ENCODE results near the gene LPAR6. TPM values are rescaled to one million over a fixed set of nuclear protein-coding genes. Genes with fewer than 3 reads are reported as not detected.

Gene LPAR6
- total RNA-seq, 1 experiment from 2014 or later, result 16.4 TPM

DNA sequence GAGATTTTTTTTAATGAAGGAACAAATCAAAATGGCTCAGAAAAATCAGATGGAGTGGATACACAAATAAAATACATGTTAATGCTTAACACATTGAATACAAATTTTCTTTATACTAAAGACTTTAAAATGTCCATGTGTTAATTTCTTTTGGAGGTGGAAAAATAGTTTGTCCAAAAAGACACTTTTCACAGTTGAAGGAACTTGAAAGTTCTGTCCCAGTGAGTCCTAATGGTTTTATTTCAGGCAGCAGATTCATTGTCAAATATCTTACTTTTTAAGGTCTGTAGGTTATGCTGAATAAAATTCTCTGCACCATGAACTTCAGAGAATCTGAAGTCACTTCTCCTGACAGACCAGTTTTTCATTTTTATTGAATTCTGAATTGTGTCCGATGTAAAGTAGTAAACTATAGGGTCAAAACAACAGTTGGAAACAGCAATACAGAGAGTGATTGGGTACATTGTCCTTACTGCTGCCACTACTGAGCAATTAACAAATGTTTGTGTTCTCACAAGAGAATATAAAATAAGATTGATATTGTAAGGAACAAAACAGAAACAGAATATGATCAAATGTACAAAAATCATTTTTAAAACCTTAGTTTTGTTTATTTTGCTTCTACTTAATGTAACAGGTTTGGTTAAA lies 1.6 kb downstream of the LPAR6 start:
- BruUV-seq (replicated peaks), result no TSS peak
- no peak for DNase-seq
- H3K27ac Mint-ChIP-seq (ENCODE audit: unreplicated experiment), result peak overlapping the region; percentile 86
- H3K4me1 Mint-ChIP-seq (ENCODE audit: low read depth, unreplicated experiment), result no peaks in the 10 kb centered on the region
- TF ChIP-seq CTCF (IDR thresholded peaks at IDR 0.05; ENCODE audit: unreplicated experiment), result no peak
- no peaks in the 10 kb centered on the region for H3K9me3 Mint-ChIP-seq (ENCODE audit: low read depth, unreplicated experiment)
- H3K36me3 Mint-ChIP-seq (ENCODE audit: insufficient read depth, unreplicated experiment), result peaks cover 33% of the 10 kb centered on the region
- intact Hi-C loops (cut with micrococcal nuclease; ENCODE audit: unreplicated experiment), result loop anchor here (5.0 kb wide), 1 partner anchor 36 kb away; no protein-coding TSS in a partner anchor
- peak overlapping the region; percentile 75 for H3K4me3 Mint-ChIP-seq (ENCODE audit: low read depth, unreplicated experiment)
- CTCF ChIA-PET, result no interaction called here
- no peaks in the 10 kb centered on the region for H3K27me3 Mint-ChIP-seq (ENCODE audit: unreplicated experiment)

DNA sequence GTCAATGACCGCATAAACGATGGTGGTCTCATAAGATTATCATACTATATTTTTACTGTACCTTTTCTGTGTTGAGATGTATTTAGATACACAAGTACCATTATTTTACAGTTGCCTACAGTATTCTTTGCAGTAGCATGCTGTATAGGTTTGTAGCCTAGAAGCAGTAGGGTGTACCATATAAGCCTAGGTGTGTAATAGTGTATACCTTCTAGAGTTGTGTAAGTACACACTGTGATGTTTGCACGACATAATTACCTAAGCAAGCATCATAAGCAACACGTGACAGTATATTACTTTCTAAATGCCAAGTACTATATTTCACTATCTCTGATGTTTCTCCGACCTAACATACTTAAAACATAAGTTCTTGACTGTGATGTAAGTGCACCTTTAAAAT lies 2.7 kb downstream of the LPAR6 start:
- H3K36me3 Mint-ChIP-seq (ENCODE audit: insufficient read depth, unreplicated experiment), result peaks cover 33% of the 10 kb centered on the region
- BruUV-seq (replicated peaks), result no TSS peak
- TF ChIP-seq CTCF (IDR thresholded peaks at IDR 0.05; ENCODE audit: unreplicated experiment), result no peak
- CTCF ChIA-PET, result no interaction called here
- H3K4me1 Mint-ChIP-seq (ENCODE audit: low read depth, unreplicated experiment), result peaks cover 8% of the 10 kb centered on the region
- intact Hi-C loops (cut with micrococcal nuclease; ENCODE audit: unreplicated experiment), result loop anchor here (5.0 kb wide), 1 partner anchor 37 kb away; no protein-coding TSS in a partner anchor
- peak overlapping the region; percentile 75 for H3K4me3 Mint-ChIP-seq (ENCODE audit: low read depth, unreplicated experiment)
- DNase-seq, result no peak
- no peaks in the 10 kb centered on the region for H3K27me3 Mint-ChIP-seq (ENCODE audit: unreplicated experiment)
- no peaks in the 10 kb centered on the region for H3K9me3 Mint-ChIP-seq (ENCODE audit: low read depth, unreplicated experiment)
- H3K27ac Mint-ChIP-seq (ENCODE audit: unreplicated experiment), result peak overlapping the region; percentile 61

GRCh38 chr13:48405875-48406274 lies 7.0 kb downstream of the LPAR6 start:
- no TSS peak for BruUV-seq (replicated peaks)
- H3K27ac Mint-ChIP-seq (ENCODE audit: unreplicated experiment), result peak overlapping the region; percentile 39
- H3K9me3 Mint-ChIP-seq (ENCODE audit: low read depth, unreplicated experiment), result no peaks in the 10 kb centered on the region
- H3K4me3 Mint-ChIP-seq (ENCODE audit: low read depth, unreplicated experiment), result no peak overlapping the region
- peaks cover 14% of the 10 kb centered on the region for H3K4me1 Mint-ChIP-seq (ENCODE audit: low read depth, unreplicated experiment)
- no peak for DNase-seq
- CTCF ChIA-PET, result no interaction called here
- H3K36me3 Mint-ChIP-seq (ENCODE audit: insufficient read depth, unreplicated experiment), result peaks cover 16% of the 10 kb centered on the region
- H3K27me3 Mint-ChIP-seq (ENCODE audit: unreplicated experiment), result no peaks in the 10 kb centered on the region
- intact Hi-C loops (cut with micrococcal nuclease; ENCODE audit: unreplicated experiment), result no loop called here
- TF ChIP-seq CTCF (IDR thresholded peaks at IDR 0.05; ENCODE audit: unreplicated experiment), result no peak

- Mint-ChIP-seq H3K36me3 (ENCODE audit: insufficient read depth, unreplicated experiment) (peaks cover 16% of the 10 kb centered on the region), H3K4me3 (ENCODE audit: low read depth, unreplicated experiment) (no peak overlapping the region), H3K4me1 (ENCODE audit: low read depth, unreplicated experiment) (peaks cover 23% of the 10 kb centered on the region), H3K27me3 (ENCODE audit: unreplicated experiment) (no peaks in the 10 kb centered on the region), H3K9me3 (ENCODE audit: low read depth, unreplicated experiment) (no peaks in the 10 kb centered on the region), H3K27ac (ENCODE audit: unreplicated experiment) (no peak overlapping the region)
- CTCF ChIA-PET, result no interaction called here
- intact Hi-C loops (cut with micrococcal nuclease; ENCODE audit: unreplicated experiment), result no loop called here
- DNase-seq, result no peak
- BruUV-seq (replicated peaks), result no TSS peak
- TF ChIP-seq CTCF (IDR thresholded peaks at IDR 0.05; ENCODE audit: unreplicated experiment), result no peak
Measured at GRCh38 chr13:48404952-48405351, 8.0 kb downstream of the LPAR6 start.

Measured in Calu3 (cell line).